Heart left ventricle (tissue), 16 donors: ENCODE data around the gene ACAA2. TPM values are rescaled to one million over a fixed set of nuclear protein-coding genes. Genes with fewer than 3 reads are reported as not detected.

Experiments used
- ATAC-seq, 4 donors: fragments of 200-7000 bp; cut with Tn5 transposase; one replicate each; pipeline ENCODE4 v1.9.1; 2020 to 2022; ENCODE audit warnings: moderate library complexity in 4 of 4, mild to moderate bottlenecking in 3 of 4, moderate number of reproducible peaks in 1 of 4
- DNase-seq, 5 donors: peaks; one replicate each; pipeline ENCODE4 v3.0.0-alpha.2; 2020
- H3K27ac ChIP-seq, 12 donors: fragments of 200-600 bp; sonication (generic) in 4 of 12; one replicate each; pipeline versions ENCODE4 v1.5.0 to v1.8.0; 2016 to 2022; ENCODE audit warnings: mild to moderate bottlenecking in 2 of 12
- H3K27me3 ChIP-seq, 9 donors: fragments of 200-600 bp; sonication (generic) in 2 of 9; one replicate each; pipeline versions ENCODE4 v1.5.1 to v1.8.0; 2016 to 2022; ENCODE audit warnings: mild to moderate bottlenecking in 3 of 9
- H3K36me3 ChIP-seq, 9 donors: fragments of 200-600 bp; sonication (generic) in 2 of 9; one replicate each; pipeline versions ENCODE4 v1.5.0 to v1.8.0; 2018 to 2022; ENCODE audit warnings: mild to moderate bottlenecking in 2 of 9
- H3K4me1 ChIP-seq, 12 donors: fragments of 200-600 bp; sonication (generic) in 4 of 12; one replicate each; pipeline versions ENCODE4 v1.5.0 to v1.8.0; 2016 to 2022; ENCODE audit warnings: mild to moderate bottlenecking in 3 of 12
- H3K4me3 ChIP-seq, 12 donors: fragments of 200-600 bp; sonication (generic) in 4 of 12; one replicate each; pipeline versions ENCODE4 v1.5.0 to v1.8.0; 2017 to 2022; ENCODE audit warnings: mild to moderate bottlenecking in 9 of 12, moderate library complexity in 4 of 12
- H3K9me3 ChIP-seq, 12 donors: fragments of 200-600 bp; sonication (generic) in 4 of 12; one replicate each; pipeline versions ENCODE4 v1.5.0 to v1.8.0; 2016 to 2022; ENCODE audit warnings: mild to moderate bottlenecking in 1 of 12
- POLR2A ChIP-seq, 2 donors: fragments of 450-650 bp; IDR thresholded peaks; one replicate each; pipeline ENCODE4 v1.6.1; 2017; ENCODE audit warnings: antibody characterized with exemption in 2 of 2, mild to moderate bottlenecking in 2 of 2, moderate library complexity in 2 of 2
- WGBS, 4 donors: extraction: QIAGEN DNeasy Blood & Tissue Kit in 2 of 4; methylation state at CpG; one replicate each; pipeline versions ENCODE4 v1.1.5 to v1.1.7; 2013 to 2018; 5-methylcytosine and 5-hydroxymethylcytosine counted together
- intact Hi-C, 10 donors: fragments of 100-400 bp; cut with DNase I; formaldehyde crosslinking; loops; one replicate each; pipeline versions ENCODE4 v1.11.1 to v1.14.2; 2022
- polyA plus RNA-seq, 2 donors: library from polyadenylated mRNA; stranded (reverse); fragments of 200-250 nt; gene quantifications; one replicate each; pipeline ENCODE4 v1.2.3, GENCODE V29; 2013
- total RNA-seq, 9 donors: library from RNA; depleted of rRNA in 2 of 9; stranded (reverse); fragments of >200 nt in 2 of 9; fragmentation: NEBNext Ultra II Directional in 3 of 9; extraction: Animal tissue kit (Norgen Biotek cat#: 25700) in 3 of 9; gene quantifications; one replicate each; pipeline versions ENCODE4 v1.1.0 to v1.2.4, GENCODE V29; 2016 to 2023
- TF ChIP-seq, protein P1 (sequence below), 12 donors: fragments of 200-600 bp; sonication (generic) in 4 of 12; IDR thresholded peaks; one replicate each; pipeline versions ENCODE4 v1.5.0 to v1.8.0; 2018 to 2022; ENCODE audit warnings: antibody characterized with exemption in 12 of 12, mild to moderate bottlenecking in 5 of 12
- donor health status: ischemic (EF 13 %, LVEDD 7.1; RV severe dilation, severe dysfunction).
- donor health status: healthy with polysubstance abuse.
- donor health status: DM: no; HTN: yes; CAD: no.
- donor health status: DM: no; HTN: no; CAD: no.
- donor health status: ischemic (EF 25% LVEDD 6.9; RV normal size, moderate dysfunction).
- donor health status: ischemic (EF 25% LVEDD 5.7; RV mildly dilated, moderate dysfunction).
- donor health status: healthy.
- donor health status: DM: yes; HTN: yes; CAD: no.
- donor health status: ischemic (EF 35%, LVEDD 5.7; RV mildly dilated, moderate dysfunction).
- donor health status: nonischemic (EF 11% LVEDD 7.7; RV severe dilation, severe dysfunction).
- donor health status: DM: yes; HTN: yes; CAD: no.
- donor health status: PGD.
- donor health status: ischemic (EF 29% LVEDD 5.4; RV normal size, mild dysfunction).
- donor health status: nonischemic (EF 23%, LVEDD 6.1; RV moderate dilation, normal function).

ACAA2 gene
- total and polyA plus RNA-seq, 11 donors, result 129 to 379 (median 221) TPM

DNA sequence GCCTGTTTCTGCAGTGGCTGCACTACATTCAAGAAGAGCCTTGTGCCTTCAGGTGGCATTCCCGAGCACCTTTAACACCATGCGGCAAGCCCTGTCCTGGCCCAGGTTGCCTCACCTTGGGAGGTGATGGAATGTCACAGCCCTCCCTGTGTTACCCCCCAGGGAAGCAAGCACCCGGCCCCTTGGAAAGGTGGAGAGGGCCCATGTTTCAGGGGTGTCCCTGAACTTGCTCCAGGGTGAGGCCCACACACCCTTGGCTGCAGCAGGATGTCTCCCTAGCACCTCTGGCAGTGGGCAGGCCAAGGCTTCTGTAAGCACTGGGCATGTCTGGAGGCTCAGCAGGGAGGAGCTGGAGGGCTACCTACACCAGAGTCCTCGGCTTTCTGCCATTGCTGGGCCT is 29.3 kb upstream of the ACAA2 start:
- Histone ChIP-seq H3K9me3 (no peaks in the 10 kb centered on the region), H3K36me3 (no peaks in the 10 kb centered on the region), H3K27me3 (no peaks in the 10 kb centered on the region), H3K4me3 (no peak overlapping the region), H3K4me1 (peaks cover 0 to 6% (median 0%) of the 10 kb centered on the region in 12 donors), H3K27ac (no peak overlapping the region)
- DNase-seq (no peak), ATAC-seq (no peak)
- intact Hi-C loops, result no loop called here
- TF ChIP-seq POLR2A (IDR thresholded peaks at IDR 0.05), result no peak
- TF ChIP-seq, protein P1, sequence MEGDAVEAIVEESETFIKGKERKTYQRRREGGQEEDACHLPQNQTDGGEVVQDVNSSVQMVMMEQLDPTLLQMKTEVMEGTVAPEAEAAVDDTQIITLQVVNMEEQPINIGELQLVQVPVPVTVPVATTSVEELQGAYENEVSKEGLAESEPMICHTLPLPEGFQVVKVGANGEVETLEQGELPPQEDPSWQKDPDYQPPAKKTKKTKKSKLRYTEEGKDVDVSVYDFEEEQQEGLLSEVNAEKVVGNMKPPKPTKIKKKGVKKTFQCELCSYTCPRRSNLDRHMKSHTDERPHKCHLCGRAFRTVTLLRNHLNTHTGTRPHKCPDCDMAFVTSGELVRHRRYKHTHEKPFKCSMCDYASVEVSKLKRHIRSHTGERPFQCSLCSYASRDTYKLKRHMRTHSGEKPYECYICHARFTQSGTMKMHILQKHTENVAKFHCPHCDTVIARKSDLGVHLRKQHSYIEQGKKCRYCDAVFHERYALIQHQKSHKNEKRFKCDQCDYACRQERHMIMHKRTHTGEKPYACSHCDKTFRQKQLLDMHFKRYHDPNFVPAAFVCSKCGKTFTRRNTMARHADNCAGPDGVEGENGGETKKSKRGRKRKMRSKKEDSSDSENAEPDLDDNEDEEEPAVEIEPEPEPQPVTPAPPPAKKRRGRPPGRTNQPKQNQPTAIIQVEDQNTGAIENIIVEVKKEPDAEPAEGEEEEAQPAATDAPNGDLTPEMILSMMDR (IDR thresholded peaks at IDR 0.05), result no peak
- 82 to 95% (median 91%) methylated on average over 3 to 4 of the region's 4 CpGs for WGBS, 4 donors

DNA sequence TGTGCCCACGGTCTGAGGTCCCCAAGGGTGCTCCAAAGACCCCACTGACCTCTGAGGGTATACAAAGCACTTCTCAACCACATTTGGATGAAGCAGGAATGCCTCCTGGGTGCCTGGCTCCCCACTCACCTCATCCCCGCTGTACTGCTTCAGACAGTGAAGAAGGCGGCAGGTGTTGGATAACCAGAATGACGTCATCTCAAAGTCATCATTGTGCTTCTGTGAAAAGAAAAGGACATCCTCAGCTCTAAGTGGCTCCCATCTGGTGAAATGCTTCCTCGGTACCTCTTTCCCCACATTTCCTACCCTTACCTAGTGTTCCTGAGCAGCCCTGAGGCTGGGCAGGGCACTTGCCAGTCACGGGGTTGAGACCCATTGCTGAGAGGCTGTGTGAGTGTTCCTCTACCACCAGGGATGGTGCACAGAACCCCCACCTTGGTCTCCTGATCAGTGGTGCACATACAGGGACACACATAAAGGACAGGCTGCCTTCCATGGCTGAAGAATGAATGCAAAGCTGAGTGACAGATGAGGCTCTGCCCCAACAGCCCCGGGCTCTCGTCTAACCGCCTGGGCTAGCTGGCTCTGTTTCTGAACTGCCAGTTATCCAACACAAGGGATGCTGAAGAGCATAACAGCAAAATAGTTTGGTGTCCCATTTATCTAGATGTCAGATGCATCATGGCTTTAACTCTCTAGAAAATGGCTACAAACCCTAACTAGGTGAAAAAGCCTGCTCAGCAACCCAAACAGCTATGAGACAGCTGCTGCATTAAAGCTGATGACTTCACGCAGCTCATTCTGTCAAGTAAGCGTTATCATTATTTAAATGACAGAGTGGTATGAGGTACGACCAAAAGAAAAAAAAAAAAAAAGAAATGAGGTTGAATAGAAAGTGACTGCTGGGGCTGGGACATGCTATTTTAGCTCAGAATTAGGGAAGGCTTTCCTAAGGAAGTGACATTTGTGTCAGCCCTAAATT is 28.2 kb upstream of the ACAA2 start:
- intact Hi-C loops, result no loop called here
- H3K4me1 ChIP-seq, result peaks cover 0 to 5% (median 0%) of the 10 kb centered on the region in 12 donors

DNA sequence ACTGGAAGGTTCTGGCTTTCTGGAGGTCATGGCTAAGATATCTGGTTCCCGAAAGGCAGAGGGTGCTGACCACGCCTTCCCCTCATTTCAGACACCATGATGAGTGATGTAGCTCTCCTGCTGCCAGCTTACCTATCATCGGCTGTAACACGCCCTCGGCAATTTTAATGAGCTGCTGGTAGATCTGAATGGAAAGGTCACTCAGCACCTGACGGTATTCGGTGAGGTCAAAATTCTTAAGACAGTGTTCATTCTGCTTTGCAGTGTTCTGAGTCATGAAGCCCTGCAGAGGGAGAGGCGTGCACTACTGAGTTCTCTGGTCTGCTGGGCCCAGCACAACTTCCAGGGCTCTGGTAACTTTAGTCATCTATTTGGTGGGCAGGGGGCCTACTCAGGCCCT is 25.7 kb upstream of the ACAA2 start:
- intact Hi-C loops, result no loop called here
- DNase-seq (no peak), ATAC-seq (no peak)
- no peaks in the 10 kb centered on the region for H3K4me1 ChIP-seq
- TF ChIP-seq POLR2A (IDR thresholded peaks at IDR 0.05), result no peak
- TF ChIP-seq, protein P1 (IDR thresholded peaks at IDR 0.05), result no peak
- H3K4me3 ChIP-seq, result no peak overlapping the region
- no peaks in the 10 kb centered on the region for H3K36me3 ChIP-seq
- H3K27ac ChIP-seq, result no peak overlapping the region
- no peaks in the 10 kb centered on the region for H3K27me3 ChIP-seq
- H3K9me3 ChIP-seq, result no peaks in the 10 kb centered on the region
- WGBS, 4 donors, result 86 to 94% (median 89%) methylated on average over 8 of the region's 8 CpGs

More for the DNA sequence above, 28.2 kb upstream of the ACAA2 start:
- 76 to 85% (median 84%) methylated on average over 11 to 12 of the region's 12 CpGs for WGBS, 4 donors
- no peaks in the 10 kb centered on the region for H3K27me3 ChIP-seq
- H3K9me3 ChIP-seq, result no peaks in the 10 kb centered on the region
- no peaks in the 10 kb centered on the region for H3K36me3 ChIP-seq
- DNase-seq (no peak), ATAC-seq (no peak)
- no peak overlapping the region for H3K4me3 ChIP-seq
- TF ChIP-seq, protein P1 (IDR thresholded peaks at IDR 0.05), result no peak
- no peak for TF ChIP-seq POLR2A (IDR thresholded peaks at IDR 0.05)
- no peak overlapping the region for H3K27ac ChIP-seq

DNA sequence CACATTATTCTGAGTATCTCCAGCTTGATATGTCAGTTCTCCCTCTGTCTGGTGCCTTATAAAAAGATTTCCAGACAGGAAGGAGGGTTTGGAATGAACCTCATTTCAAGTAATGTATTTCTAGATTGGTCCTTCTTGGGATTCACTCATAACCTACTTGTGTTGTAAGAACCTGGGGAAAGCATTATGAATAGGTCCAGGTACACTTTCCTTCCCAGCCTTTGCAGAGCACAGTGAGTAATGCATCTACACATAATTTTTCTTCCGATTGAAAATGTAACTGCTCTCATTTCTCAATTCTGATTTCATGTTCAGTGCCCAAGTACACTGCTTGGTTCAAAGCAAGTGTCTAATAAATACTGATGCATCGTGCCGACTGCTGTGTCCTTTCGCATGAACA is 25.0 kb upstream of the ACAA2 start:
- H3K4me3 ChIP-seq, result no peak overlapping the region
- H3K27me3 ChIP-seq, result no peaks in the 10 kb centered on the region
- DNase-seq (no peak), ATAC-seq (no peak)
- H3K27ac ChIP-seq, result no peak overlapping the region
- H3K4me1 ChIP-seq, result no peaks in the 10 kb centered on the region
- no peaks in the 10 kb centered on the region for H3K36me3 ChIP-seq
- WGBS, 4 donors, result 95 to 97% (median 96%) methylated on average over 4 of the region's 4 CpGs
- no peak for TF ChIP-seq POLR2A (IDR thresholded peaks at IDR 0.05)
- TF ChIP-seq, protein P1 (IDR thresholded peaks at IDR 0.05), result no peak
- no peaks in the 10 kb centered on the region for H3K9me3 ChIP-seq
- intact Hi-C loops, result no loop called here
